Activated CD8-positive, alpha-beta T cell treated with anti-CD3 and anti-CD28 coated beads for 36 hours (primary cell): ENCODE data around the gene TSPYL6. TPM values are rescaled to one million over a fixed set of nuclear protein-coding genes. Genes with fewer than 3 reads are reported as not detected.

Experiments used
- ATAC-seq: fragments of 200-7000 bp; cut with Tn5 transposase; one replicate; pipeline ENCODE4 v1.10.0; 2021; ENCODE audit warnings: mild to moderate bottlenecking, moderate library complexity
- CTCF ChIA-PET: fragments of 350-600 bp; sonication (Branson Sonifier 250); formaldehyde crosslinking; loops from one replicate; lab custom pipeline; 2021; ENCODE audit warnings: antibody characterized with exemption; lab: Charles Lee
- POLR2A ChIA-PET: fragments of 350-600 bp; sonication (Branson Sonifier 250); formaldehyde crosslinking; loops from one replicate; lab custom pipeline; 2021; ENCODE audit warnings: antibody characterized with exemption; lab: Charles Lee
- DNase-seq: peaks from one replicate; pipeline ENCODE4 v3.0.0-alpha.2; 2020
- H3K27ac Mint-ChIP-seq: one replicate; pipeline ENCODE4 v1.8.0; 2021; ENCODE audit warnings: mild to moderate bottlenecking, mixed read lengths
- H3K27me3 Mint-ChIP-seq: one replicate; pipeline ENCODE4 v1.8.0; 2021; ENCODE audit warnings: mixed read lengths
- H3K36me3 Mint-ChIP-seq: one replicate; pipeline ENCODE4 v1.8.0; 2021; ENCODE audit warnings: low read depth, mixed read lengths
- H3K4me1 Mint-ChIP-seq: one replicate; pipeline ENCODE4 v1.8.0; 2021; ENCODE audit warnings: low read depth, mixed read lengths
- H3K4me3 Mint-ChIP-seq: one replicate; pipeline ENCODE4 v1.8.0; 2021; ENCODE audit warnings: mild to moderate bottlenecking, moderate library complexity, mixed read lengths
- H3K9me3 Mint-ChIP-seq: one replicate; pipeline ENCODE4 v1.8.0; 2021; ENCODE audit warnings: mixed read lengths
- CTCF ChIP-seq: fragments of 200-600 bp; IDR thresholded peaks from one replicate; pipeline ENCODE4 v1.8.0; 2022; ENCODE audit warnings: antibody characterized with exemption, mild to moderate bottlenecking
- intact Hi-C: fragments of 100-400 bp; cut with micrococcal nuclease; formaldehyde crosslinking; loops from one replicate; pipeline ENCODE4 v1.10.0; 2022
- total RNA-seq, 2 experiments: library from RNA; stranded (reverse); gene quantifications; one replicate each; pipeline ENCODE4 v1.2.3, GENCODE V29; 2021

The TSPYL6 gene
- total RNA-seq, 2 experiments from 2014 or later = not detected

- Mint-ChIP-seq H3K27me3 (no peaks in the 10 kb centered on the region), H3K9me3 (peaks cover 3% of the 10 kb centered on the region), H3K4me1 (no peaks in the 10 kb centered on the region), H3K36me3 (no peaks in the 10 kb centered on the region), H3K4me3 (no peak overlapping the region), H3K27ac (no peak overlapping the region)
- no peak for TF ChIP-seq CTCF
- CTCF ChIA-PET = interaction anchor here (1.0 kb wide), 1 partner anchor 42 kb away, joined by 3 read pairs; no protein-coding TSS in a partner anchor
- DNase-seq (no peak), ATAC-seq (no peak)
- POLR2A ChIA-PET = no interaction called here
- intact Hi-C loops = no loop called here
Measured at GRCh38 chr2:54259413-54260240, 3.6 kb upstream of the TSPYL6 start.

GRCh38 chr2:54258166-54258565 is 2.1 kb upstream of the TSPYL6 start:
- POLR2A ChIA-PET = no interaction called here

GRCh38 chr2:54255230-54256090 is 569 bp downstream of the TSPYL6 start:
- Mint-ChIP-seq H3K9me3 (no peaks in the 10 kb centered on the region), H3K27me3 (no peaks in the 10 kb centered on the region), H3K27ac (no peak overlapping the region), H3K4me3 (no peak overlapping the region), H3K4me1 (no peaks in the 10 kb centered on the region), H3K36me3 (peaks cover 2% of the 10 kb centered on the region)
- TF ChIP-seq CTCF = no peak
- intact Hi-C loops = no loop called here
- ChIA-PET POLR2A (no interaction called here), CTCF (no interaction called here)
- ATAC-seq = no peak
- DNase-seq = no peak

More at GRCh38 chr2:54258166-54258565, 2.1 kb upstream of the TSPYL6 start:
- intact Hi-C loops = no loop called here
- DNase-seq = no peak
- no peak for ATAC-seq
- H3K36me3 Mint-ChIP-seq = peaks cover 2% of the 10 kb centered on the region
- no peaks in the 10 kb centered on the region for H3K4me1 Mint-ChIP-seq
- no peaks in the 10 kb centered on the region for H3K9me3 Mint-ChIP-seq
- no peak overlapping the region for H3K4me3 Mint-ChIP-seq
- CTCF ChIA-PET = no interaction called here
- TF ChIP-seq CTCF = no peak
- H3K27ac Mint-ChIP-seq = no peak overlapping the region
- H3K27me3 Mint-ChIP-seq = no peaks in the 10 kb centered on the region

GRCh38 chr2:54254180-54254579 is 1.8 kb downstream of the TSPYL6 start:
- CTCF ChIA-PET = no interaction called here
- intact Hi-C loops = no loop called here
- DNase-seq (no peak), ATAC-seq (no peak)
- no peaks in the 10 kb centered on the region for H3K27me3 Mint-ChIP-seq
- no peak overlapping the region for H3K4me3 Mint-ChIP-seq
- no peak for TF ChIP-seq CTCF
- peaks cover 2% of the 10 kb centered on the region for H3K36me3 Mint-ChIP-seq
- no peaks in the 10 kb centered on the region for H3K4me1 Mint-ChIP-seq
- H3K27ac Mint-ChIP-seq = no peak overlapping the region
- no peaks in the 10 kb centered on the region for H3K9me3 Mint-ChIP-seq
- POLR2A ChIA-PET = interaction anchor here (0.5 kb wide), 1 partner anchor 415 kb away, joined by 3 read pairs; no protein-coding TSS in a partner anchor
